GM10266 (cell line): ENCODE measurements around the gene DMRT1.

Source experiments
- DNase-seq: peaks from one replicate; pipeline ENCODE4 v3.0.0; 2012; ENCODE audit errors: extremely low spot score
- CTCF ChIP-seq: IDR thresholded peaks from 2 replicates; pipeline ENCODE4 v1.5.1; 2012; ENCODE audit warnings: mild to moderate bottlenecking, low read depth; ENCODE audit not compliant: control insufficient read depth, insufficient read depth; ENCODE audit errors: missing control alignments

The DMRT1 gene

GRCh38 chr9:1002678-1003077 is 161.2 kb downstream of the DMRT1 start:
- TF ChIP-seq CTCF: no peak
- no peak for DNase-seq

GRCh38 chr9:1005043-1005667 is 163.7 kb downstream of the DMRT1 start:
- TF ChIP-seq CTCF: peak; percentile 68
- peak; percentile 61 for DNase-seq

GRCh38 chr9:1007312-1007711 is 165.8 kb downstream of the DMRT1 start:
- no peak for TF ChIP-seq CTCF
- DNase-seq: no peak

- no peak for TF ChIP-seq CTCF
- no peak for DNase-seq
These were observed 166.7 kb downstream of the DMRT1 start for GRCh38 chr9:1008216-1008615.

- DNase-seq: peak; percentile 72
- TF ChIP-seq CTCF: peak; percentile 99
These were observed 167.7 kb downstream of the DMRT1 start for GRCh38 chr9:1009101-1009707.

- no peak for DNase-seq
- no peak for TF ChIP-seq CTCF
These were observed 171.5 kb downstream of the DMRT1 start for GRCh38 chr9:1013021-1013420.

- TF ChIP-seq CTCF: no peak
- DNase-seq: no peak
These were observed 172.7 kb downstream of the DMRT1 start for GRCh38 chr9:1014225-1014624.
